Vagina (tissue), 2 donors: ENCODE results near the gene TULP4. TPM values are rescaled to one million over a fixed set of nuclear protein-coding genes. Genes with fewer than 3 reads are reported as not detected.

Experiments
- DNase-seq, 2 donors: peaks; one replicate each; pipeline ENCODE4 v3.0.0-alpha.2; 2017; ENCODE audit errors: extremely low spot score in 2 of 2
- H3K27ac ChIP-seq: fragments of 200-600 bp; sonication (generic); one replicate; pipeline ENCODE4 v1.5.1; 2019
- H3K27me3 ChIP-seq: fragments of 200-600 bp; sonication (generic); one replicate; pipeline ENCODE4 v1.5.1; 2019
- H3K36me3 ChIP-seq, 2 donors: fragments of 200-600 bp; sonication (generic); one replicate each; pipeline ENCODE4 v1.5.1; 2017 to 2019
- H3K4me1 ChIP-seq: fragments of 200-600 bp; sonication (generic); one replicate; pipeline ENCODE4 v1.5.1; 2019
- H3K4me3 ChIP-seq, 2 donors: fragments of 200-600 bp; sonication (generic); 1 replicate in 1 of 2; 2 replicates in 1 of 2; pipeline ENCODE4 v1.5.1; 2016 to 2019
- H3K9me3 ChIP-seq: fragments of 200-600 bp; sonication (generic); one replicate; pipeline ENCODE4 v1.5.1; 2019
- POLR2A ChIP-seq, 2 donors: fragments of 450-650 bp; IDR thresholded peaks; one replicate each; pipeline ENCODE4 v1.6.1; 2017; ENCODE audit warnings: antibody characterized with exemption in 2 of 2, mild to moderate bottlenecking in 2 of 2, moderate library complexity in 2 of 2
- POLR2AphosphoS5 ChIP-seq, 2 donors: sonication (generic); formaldehyde crosslinking; IDR thresholded peaks; one replicate each; pipeline ENCODE4 v1.9.0; 2017; ENCODE audit warnings: antibody characterized with exemption in 2 of 2, mild to moderate bottlenecking in 2 of 2, low read depth in 1 of 2; ENCODE audit not compliant: insufficient read depth in 1 of 2
- intact Hi-C: fragments of 100-400 bp; cut with DNase I; formaldehyde crosslinking; loops from one replicate; pipeline ENCODE4 v1.15.1; 2023
- total RNA-seq: library from RNA; depleted of rRNA; stranded (reverse); fragments of >200 nt; gene quantifications from one replicate; pipeline ENCODE4 v1.2.3, GENCODE V29; 2016
- TF ChIP-seq, protein P1 (sequence below), 3 experiments: fragments of 450-650 bp in 2 of 3; fragments of 200-600 bp in 1 of 3; sonication (generic) in 1 of 3; IDR thresholded peaks; one replicate each; pipeline ENCODE4 v1.5.1; 2017 to 2019; ENCODE audit warnings: antibody characterized with exemption in 3 of 3, mild to moderate bottlenecking in 2 of 3, moderate library complexity in 2 of 3

The TULP4 gene
- total RNA-seq, 1 donor from 2014 or later = 79.8 TPM

DNA sequence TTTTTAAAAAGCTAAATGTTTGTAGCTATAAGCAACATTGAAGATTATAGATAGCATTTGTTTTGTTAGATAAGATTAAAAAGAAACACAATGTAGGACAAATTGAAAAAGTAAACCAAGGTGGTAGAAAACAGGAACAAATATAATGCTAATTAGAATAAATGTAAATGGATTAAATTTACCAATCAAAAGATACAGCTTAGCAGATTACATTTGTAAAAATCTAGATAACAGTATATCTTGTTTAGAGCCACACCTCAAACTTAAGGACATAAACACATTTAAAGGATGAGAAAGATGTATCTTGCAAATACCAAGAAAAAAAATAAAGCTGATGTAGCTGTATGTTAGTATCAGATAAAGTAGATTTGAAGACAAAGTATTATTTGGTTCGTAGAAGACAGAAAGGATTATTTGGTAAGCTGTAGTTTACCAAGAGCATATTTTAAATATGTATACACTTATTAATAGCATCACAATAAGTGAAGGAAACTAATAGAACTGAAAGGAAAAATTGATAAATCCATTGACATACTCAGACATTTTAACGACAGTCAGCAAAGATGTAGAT lies 107.2 kb downstream of the TULP4 start:
- Histone ChIP-seq H3K9me3 (no peaks in the 10 kb centered on the region), H3K4me3 (no peak overlapping the region), H3K36me3 (no peaks in the 10 kb centered on the region), H3K4me1 (no peaks in the 10 kb centered on the region), H3K27ac (no peak overlapping the region), H3K27me3 (no peaks in the 10 kb centered on the region)
- no peak for DNase-seq
- TF ChIP-seq POLR2AphosphoS5 (IDR thresholded peaks at IDR 0.05; ENCODE audit: insufficient read depth in 1 of 2, low read depth in 1 of 2) = no peak
- TF ChIP-seq POLR2A (IDR thresholded peaks at IDR 0.05) = no peak
- TF ChIP-seq, protein P1, sequence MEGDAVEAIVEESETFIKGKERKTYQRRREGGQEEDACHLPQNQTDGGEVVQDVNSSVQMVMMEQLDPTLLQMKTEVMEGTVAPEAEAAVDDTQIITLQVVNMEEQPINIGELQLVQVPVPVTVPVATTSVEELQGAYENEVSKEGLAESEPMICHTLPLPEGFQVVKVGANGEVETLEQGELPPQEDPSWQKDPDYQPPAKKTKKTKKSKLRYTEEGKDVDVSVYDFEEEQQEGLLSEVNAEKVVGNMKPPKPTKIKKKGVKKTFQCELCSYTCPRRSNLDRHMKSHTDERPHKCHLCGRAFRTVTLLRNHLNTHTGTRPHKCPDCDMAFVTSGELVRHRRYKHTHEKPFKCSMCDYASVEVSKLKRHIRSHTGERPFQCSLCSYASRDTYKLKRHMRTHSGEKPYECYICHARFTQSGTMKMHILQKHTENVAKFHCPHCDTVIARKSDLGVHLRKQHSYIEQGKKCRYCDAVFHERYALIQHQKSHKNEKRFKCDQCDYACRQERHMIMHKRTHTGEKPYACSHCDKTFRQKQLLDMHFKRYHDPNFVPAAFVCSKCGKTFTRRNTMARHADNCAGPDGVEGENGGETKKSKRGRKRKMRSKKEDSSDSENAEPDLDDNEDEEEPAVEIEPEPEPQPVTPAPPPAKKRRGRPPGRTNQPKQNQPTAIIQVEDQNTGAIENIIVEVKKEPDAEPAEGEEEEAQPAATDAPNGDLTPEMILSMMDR (IDR thresholded peaks at IDR 0.05) = no peak
- intact Hi-C loops = no loop called here

DNA sequence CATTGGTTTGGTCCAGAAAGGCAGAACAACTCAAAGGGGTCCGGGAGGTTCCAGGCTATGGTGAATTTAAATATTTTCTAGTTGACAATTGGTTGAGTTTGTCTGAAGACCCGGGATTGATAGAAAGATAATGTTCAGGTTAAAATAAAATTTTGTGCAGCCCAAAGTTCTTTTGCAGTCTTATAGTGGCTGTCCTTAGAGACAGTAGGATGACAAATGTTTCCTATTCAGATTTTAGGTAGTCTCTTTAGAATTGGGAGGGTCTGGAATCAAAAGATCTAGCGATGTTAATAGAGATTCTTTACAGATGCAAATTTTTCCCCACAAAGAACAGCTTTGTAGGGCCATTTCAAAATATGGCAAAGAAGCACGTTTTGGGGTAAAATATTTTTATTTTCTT lies 109.1 kb downstream of the TULP4 start:
- H3K9me3 ChIP-seq = no peaks in the 10 kb centered on the region
- H3K4me3 ChIP-seq = no peak overlapping the region
- TF ChIP-seq POLR2A (IDR thresholded peaks at IDR 0.05) = no peak
- no peak for TF ChIP-seq POLR2AphosphoS5 (IDR thresholded peaks at IDR 0.05; ENCODE audit: insufficient read depth in 1 of 2, low read depth in 1 of 2)
- TF ChIP-seq, protein P1 (IDR thresholded peaks at IDR 0.05) = no peak
- intact Hi-C loops = no loop called here
- H3K27me3 ChIP-seq = no peaks in the 10 kb centered on the region
- no peak overlapping the region for H3K27ac ChIP-seq
- no peaks in the 10 kb centered on the region for H3K4me1 ChIP-seq
- no peaks in the 10 kb centered on the region for H3K36me3 ChIP-seq
- DNase-seq = no peak

DNA sequence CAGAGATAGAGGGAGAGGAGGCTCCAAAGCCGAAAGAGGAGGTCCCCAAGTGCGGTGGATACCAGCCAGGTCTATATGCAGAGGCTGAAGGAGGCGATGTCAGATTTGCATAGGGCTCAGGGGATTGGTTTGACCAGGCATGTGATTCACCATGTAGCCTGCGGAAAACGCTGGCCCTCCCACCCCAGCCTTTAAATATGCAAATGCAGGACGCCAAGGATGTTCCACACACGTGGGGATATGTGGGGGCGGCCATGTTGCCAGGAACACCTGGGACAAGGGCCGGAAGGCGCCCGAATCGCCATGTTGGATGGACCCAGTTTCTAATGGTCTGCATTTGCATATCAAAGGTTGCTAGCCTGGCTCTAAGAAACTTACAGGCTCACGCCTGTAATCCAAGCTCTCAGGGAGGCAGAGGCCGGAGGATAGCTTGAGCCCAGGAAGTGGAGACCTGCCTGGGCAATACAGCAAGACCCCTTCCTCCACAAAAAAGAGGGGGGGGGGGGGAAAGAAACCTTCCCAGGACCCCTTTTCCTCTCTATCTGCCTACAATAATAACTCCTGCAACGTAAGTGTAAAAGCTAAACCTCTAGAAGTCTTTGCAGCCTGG lies 110.5 kb downstream of the TULP4 start:
- TF ChIP-seq POLR2AphosphoS5 (IDR thresholded peaks at IDR 0.05; ENCODE audit: insufficient read depth in 1 of 2, low read depth in 1 of 2) (no peak), POLR2A (IDR thresholded peaks at IDR 0.05) (no peak)
- TF ChIP-seq, protein P1 (IDR thresholded peaks at IDR 0.05) = no peak
- intact Hi-C loops = no loop called here
- H3K36me3 ChIP-seq = no peaks in the 10 kb centered on the region
- H3K9me3 ChIP-seq = no peaks in the 10 kb centered on the region
- no peak overlapping the region for H3K27ac ChIP-seq
- no peaks in the 10 kb centered on the region for H3K27me3 ChIP-seq
- no peak for DNase-seq
- H3K4me1 ChIP-seq = no peaks in the 10 kb centered on the region
- no peak overlapping the region for H3K4me3 ChIP-seq

DNA sequence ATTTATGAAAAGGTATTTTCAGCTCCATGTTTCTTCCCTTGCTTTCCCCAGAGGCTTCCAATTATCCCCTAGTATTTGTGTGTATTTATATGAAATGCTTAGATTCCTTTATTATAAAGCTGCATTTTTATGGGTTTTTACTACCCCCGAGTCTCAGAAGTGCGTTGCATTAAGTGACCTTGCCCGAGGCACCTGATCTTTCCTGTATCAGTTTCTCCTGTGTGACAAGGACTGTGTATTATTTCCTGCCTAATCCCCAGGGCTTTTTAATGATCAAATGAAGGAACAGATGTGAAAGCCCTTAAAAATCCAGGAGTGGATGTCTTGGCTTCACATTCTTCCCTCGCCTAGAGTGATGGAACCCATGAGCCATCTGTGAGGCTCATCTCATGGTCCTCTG lies 118.8 kb downstream of the TULP4 start:
- intact Hi-C loops = no loop called here
- TF ChIP-seq, protein P1 (IDR thresholded peaks at IDR 0.05) = no peak
- TF ChIP-seq POLR2AphosphoS5 (IDR thresholded peaks at IDR 0.05; ENCODE audit: insufficient read depth in 1 of 2, low read depth in 1 of 2) (no peak), POLR2A (IDR thresholded peaks at IDR 0.05) (no peak)
- Histone ChIP-seq H3K4me1 (no peaks in the 10 kb centered on the region), H3K4me3 (no peak overlapping the region), H3K36me3 (no peaks in the 10 kb centered on the region), H3K27ac (no peak overlapping the region), H3K27me3 (no peaks in the 10 kb centered on the region), H3K9me3 (no peaks in the 10 kb centered on the region)
- no peak for DNase-seq

DNA sequence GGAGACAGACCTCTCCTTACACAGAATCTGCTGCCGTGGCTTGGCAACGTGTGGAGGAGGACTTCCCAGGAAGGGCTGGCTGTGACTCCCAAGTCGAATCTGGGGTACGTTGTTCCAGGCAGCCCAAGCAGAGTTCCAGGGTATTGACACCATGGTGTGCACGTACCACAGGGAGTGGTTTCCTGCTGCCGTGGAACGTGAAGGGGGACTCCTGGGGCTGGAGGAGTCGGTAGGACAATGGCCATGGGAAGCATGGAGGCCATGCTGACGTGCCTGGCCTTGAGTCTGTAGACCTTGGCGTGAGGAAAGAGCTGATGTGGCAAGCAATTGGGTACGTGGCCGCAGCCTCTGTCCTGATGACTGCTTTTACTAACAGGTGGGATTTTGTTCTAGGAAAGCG lies 119.3 kb downstream of the TULP4 start:
- H3K9me3 ChIP-seq = no peaks in the 10 kb centered on the region
- DNase-seq = no peak
- no peaks in the 10 kb centered on the region for H3K36me3 ChIP-seq
- no peaks in the 10 kb centered on the region for H3K27me3 ChIP-seq
- H3K4me1 ChIP-seq = no peaks in the 10 kb centered on the region
- no peak overlapping the region for H3K4me3 ChIP-seq
- H3K27ac ChIP-seq = no peak overlapping the region
- intact Hi-C loops = no loop called here
- no peak for TF ChIP-seq POLR2A (IDR thresholded peaks at IDR 0.05)
- TF ChIP-seq POLR2AphosphoS5 (IDR thresholded peaks at IDR 0.05; ENCODE audit: insufficient read depth in 1 of 2, low read depth in 1 of 2) = no peak
- TF ChIP-seq, protein P1 (IDR thresholded peaks at IDR 0.05) = no peak
